OCI-M2 (cell line): ENCODE data around the gene CEBPZ.
"Not testable (repeated sequence)": the region's sequence is repeated elsewhere in the genome, so short reads cannot be mapped to it uniquely, and the experiment has no call there.

Experiments
- DNase-seq: peaks from one replicate; lab custom pipeline; 2025; ENCODE audit not compliant: unreplicated experiment; lab: John Stamatoyannopoulos, UW

Gene CEBPZ

GRCh38 chr2:37231241-37232130 is at the start of gene CEBPZ, which contains the start of gene NDUFAF7:
TSS of gene CEBPZ (minus strand) at chr2:37231596. CDS start at chr2:37231567, 29 bp downstream.
TSS of gene NDUFAF7 (plus strand) at chr2:37231658. CDS start at chr2:37231706, 48 bp downstream.
- no peak for DNase-seq

DNA sequence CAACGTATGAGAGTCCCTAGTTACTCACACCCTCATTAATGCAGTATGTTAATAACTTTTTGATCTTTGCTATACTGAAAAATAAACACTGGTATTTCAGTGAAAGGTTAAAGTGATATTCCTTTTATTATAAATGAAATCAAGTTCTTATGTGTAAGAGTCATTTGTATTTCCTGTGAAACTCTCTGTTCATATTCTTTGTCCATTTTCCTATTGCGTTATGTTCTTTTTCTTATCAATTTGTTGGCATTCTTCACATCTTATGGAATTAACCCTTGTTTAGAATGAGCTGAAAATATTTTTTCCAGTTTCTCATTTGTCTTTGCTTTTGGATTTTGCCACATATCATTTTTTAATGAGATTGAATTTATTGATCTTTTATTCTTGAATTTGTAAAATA is 44.9 kb upstream of the CEBPZ start:
- no peak for DNase-seq

DNA sequence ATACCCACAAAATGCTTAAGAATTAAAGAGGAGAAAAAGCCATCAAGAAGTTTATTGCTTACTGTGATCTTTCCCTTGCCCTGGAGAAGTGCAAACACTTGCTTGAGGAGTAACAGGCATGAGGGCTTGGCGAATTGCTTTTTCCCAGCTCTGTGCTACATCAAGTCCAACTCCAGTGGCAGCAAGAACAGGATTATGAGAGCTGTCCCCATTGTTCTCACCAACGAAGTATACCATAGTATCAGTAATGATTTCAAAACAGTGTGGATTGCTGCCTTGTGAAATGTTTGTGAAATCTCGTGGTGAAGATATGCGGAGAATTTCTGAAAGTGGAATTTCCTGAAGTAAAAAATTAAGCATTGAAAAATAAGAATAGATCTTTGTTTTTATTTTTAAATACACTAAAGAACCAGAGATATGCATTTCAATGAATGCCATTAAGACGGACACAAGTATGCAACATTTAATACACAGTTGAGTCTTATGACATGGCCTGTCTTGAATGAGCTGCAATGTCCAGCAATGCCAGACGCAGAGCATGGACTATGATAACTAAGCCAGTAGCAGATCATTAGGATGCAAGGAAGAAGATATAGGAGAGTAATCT is 43.1 kb upstream of the CEBPZ start:
- no peak for DNase-seq

DNA sequence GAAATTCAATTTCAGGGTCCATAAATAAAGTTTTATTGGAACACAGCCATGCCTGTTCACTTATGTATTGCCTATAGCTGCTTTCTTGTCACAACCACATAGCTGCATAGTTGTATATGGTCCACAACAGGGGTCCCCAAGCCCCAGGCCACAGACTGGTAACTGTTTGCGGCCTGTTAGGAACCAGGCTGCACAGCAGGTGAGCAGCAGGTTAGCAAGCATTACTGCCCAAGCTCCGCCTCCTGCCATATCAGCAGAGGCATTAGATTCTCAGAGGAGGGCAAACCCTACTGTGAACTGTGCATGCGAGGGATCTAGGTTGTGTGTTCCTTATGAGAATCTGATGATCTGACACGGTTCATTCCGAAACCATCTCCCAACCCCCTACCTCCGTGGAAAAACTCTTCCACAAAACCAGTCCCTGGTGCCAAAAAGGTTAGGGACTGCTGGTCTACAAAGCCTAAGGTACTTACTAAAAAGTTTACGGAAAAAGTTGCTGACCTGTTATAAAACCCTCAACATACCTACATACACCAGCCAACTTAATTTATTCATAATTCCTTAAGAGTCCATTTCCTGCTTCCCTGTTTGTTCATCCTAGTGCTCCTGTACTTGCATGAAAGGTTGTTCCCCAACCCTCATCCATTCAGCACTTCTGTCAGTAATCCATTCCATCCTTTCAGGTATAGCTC is 40.1 kb upstream of the CEBPZ start:
- no peak for DNase-seq

GRCh38 chr2:37268111-37268510 is 36.7 kb upstream of the CEBPZ start:
- no peak for DNase-seq

- DNase-seq, result no peak
Observed at GRCh38 chr2:37267685-37268084, 36.3 kb upstream of the CEBPZ start.

GRCh38 chr2:37263839-37264238 is 32.4 kb upstream of the CEBPZ start:
- no peak for DNase-seq

DNA sequence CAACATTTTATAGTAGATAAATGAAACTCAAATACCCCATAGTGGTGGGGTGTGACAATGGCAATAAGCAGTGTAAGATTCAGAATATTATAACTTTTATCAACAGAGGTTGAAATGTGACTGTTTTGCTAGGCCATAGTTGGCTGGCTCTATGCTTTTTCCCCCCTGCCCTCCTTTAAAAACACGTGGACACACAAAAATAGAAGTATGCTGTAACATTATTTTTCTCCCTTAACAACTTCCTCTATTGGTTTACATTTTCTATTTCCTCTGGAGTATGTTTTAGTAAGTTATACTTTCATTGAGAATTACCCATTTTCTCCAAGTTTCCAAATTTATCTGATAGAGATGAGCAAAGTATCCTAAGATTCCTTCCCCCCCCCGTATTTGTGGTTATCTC is 31.1 kb upstream of the CEBPZ start:
- no peak for DNase-seq

- DNase-seq, result no peak
Observed at GRCh38 chr2:37250869-37251740, 19.7 kb upstream of the CEBPZ start.

DNA sequence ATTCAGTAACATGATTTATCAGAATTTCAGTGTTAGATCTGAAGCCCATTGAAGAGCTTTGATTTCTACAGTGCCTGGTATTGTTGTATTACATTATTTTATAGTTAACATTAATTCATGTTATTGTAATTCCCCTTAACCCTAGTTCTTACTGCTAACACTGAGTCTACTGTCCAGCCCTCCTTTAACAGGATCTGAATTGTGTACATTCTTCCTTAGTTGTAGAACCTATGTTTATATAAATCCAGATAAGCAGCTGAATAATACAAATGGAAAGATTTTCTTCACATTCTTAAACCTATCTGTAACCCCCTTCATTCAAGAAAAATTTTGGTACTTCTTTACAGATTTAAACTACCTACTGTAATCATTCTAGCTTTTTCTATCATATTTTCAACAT is 14.8 kb upstream of the CEBPZ start:
- DNase-seq, result no peak

DNA sequence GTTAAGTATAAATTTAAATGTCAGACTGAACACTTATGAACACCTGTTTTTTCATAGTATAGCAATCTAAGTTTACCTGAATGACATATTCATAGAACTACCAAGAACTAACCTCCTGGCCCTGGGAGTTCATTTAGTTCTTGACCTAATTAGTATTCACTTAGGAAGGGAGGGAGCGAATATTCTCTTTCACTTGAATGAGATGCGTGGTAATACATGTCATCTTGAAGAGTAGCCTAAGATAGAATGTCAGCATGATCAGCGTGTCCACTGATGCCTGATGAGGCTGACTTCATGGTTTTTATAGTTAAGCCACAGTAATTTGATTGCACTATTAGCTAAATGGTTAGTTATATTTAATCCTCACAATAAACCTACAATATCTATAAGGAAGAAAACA is 13.4 kb upstream of the CEBPZ start:
- DNase-seq, result no peak

DNA sequence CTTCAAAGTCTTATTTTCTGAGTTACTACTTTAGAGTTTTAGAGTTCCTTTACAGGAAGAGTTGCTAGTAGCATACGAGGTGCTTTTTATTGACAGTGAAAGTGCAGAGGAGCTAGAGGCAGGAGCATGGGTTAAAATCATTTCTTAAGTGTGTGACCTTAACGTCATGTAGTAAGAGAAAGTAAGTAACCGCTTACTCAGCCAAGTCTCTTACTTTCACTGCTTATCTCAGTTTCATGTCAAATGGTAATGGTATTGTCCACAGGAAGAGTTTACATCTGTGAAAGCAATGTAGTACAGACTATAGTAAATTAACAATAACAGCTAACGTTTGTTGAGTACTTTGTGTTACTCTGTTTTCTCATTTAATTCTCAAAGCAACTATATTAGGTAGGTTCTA is 12.6 kb upstream of the CEBPZ start:
- DNase-seq, result no peak

DNA sequence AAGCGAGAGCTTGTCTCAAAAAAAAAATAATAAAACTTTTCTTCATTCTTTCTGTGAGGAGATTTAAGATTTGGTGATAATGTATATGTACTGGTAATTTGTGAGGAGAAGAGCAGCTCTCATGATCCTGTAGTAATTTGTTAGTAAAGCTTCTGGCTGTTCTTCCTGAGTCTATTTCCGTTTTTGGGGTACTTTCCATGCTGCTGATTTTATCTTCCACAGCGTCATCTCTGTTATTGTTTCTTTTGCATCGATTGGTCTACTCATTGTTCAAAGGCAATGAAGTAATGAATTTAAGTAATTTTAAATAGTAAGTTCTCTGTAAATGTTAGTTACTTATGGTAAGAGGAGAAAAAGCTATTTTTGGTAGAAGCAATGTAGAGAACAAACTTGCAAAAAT is 12.0 kb upstream of the CEBPZ start:
- DNase-seq, result no peak

GRCh38 chr2:37232131-37232933 is 936 bp upstream of the CEBPZ start:
- no peak for DNase-seq

DNA sequence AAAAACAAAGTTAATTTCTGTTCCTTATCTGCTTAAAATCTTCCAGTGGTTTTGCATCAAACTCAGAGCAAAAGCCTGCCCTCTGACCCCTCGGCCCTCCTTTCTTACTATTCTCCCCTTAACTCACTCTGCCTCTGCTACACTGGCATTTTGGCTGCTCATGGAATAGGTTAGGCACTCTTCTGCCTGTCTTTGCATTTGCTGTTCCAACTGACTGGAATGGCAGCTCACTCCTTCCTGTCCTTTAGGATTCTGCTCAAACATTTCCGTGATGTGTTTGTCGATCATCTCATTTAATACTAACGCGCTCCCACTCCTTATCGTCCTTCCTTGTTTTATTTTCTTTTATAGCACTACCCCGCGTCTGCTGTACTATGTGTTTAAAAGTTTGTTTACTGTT is 815 bp downstream of the CEBPZ start:
- DNase-seq, result no peak

DNA sequence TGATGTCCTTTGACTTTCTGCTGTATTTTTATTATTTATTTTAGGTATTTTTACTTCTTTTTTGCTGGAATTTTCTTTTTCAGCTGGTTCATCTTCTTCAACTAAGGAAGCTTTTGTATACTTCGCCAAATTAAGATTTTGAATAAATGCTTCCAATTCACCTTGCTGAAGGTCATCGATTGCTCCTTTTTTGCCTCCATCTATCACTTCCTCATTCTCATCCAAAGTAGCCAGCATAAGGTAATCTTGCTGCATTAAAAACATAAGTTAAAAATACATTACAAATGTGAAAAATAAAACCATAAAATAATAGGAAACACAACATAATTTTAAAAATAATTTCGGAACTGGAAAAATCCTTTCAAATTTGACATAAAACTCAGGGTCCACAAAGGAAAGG is 2.6 kb downstream of the CEBPZ start:
- no peak for DNase-seq

DNA sequence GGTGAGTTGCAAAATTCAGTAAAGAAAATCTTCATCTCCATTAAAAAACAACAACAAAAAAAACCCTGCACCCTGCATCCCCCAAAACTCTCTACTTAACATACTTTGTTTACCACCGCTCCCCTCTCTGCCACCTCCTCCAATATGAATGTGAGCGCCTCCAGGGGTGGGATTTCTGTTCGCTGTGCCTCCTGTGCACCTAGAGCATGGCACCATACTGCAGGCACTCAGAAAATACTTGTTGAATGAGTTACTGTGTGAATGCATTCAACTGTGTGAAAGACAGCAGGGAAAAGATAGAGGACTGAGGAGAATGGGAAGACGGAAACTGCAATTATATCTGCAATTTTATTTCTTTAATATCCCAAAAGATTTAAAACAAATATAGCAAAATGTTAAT is 4.5 kb downstream of the CEBPZ start:
- no peak for DNase-seq

DNA sequence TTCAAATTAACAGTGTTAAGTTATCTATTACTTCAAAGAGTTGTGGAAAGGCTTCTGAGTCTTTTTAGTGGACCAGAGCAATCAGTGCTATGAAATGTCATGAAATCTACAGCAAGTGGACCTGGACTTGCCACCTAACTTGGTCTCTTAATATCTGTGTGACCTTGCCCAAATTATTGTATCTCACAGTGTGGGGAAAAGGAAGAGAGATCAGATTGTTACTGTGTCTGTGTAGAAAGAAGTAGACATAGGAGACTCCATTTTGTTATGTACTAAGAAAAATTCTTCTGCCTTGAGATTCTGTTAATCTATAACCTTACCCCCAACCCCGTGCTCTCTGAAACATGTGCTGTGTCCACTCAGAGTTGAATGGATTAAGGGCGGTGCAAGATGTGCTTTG is 6.3 kb downstream of the CEBPZ start:
- DNase-seq, result not testable (repeated sequence)

DNA sequence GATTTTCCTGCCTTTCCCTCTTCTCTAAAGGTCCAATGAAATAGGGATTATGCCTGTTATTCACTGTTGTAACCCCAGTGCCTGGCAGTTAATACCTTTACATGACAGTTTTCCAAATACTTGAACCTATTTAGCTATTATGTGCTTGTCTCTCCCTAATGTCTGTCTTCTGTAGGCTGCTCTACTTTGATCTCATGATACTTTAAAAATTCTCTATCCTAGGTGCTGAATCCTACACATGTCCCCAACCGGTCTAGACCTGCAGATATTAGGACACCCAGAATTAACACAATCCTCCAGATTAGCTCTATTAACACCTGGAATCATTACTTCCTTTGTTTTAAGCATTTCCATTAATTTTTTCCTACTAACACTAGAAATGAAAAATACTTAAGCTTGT is 7.3 kb downstream of the CEBPZ start:
- no peak for DNase-seq

- DNase-seq, result no peak
Observed at GRCh38 chr2:37223131-37223530, 8.3 kb downstream of the CEBPZ start.
